ENCODE measurements around the gene SOX11.

- TF ChIP-seq CTCF (IDR thresholded peaks at IDR 0.05) (no peak), POLR2A (IDR thresholded peaks at IDR 0.05) (no peak)
These were observed 27.1 kb upstream of the SOX11 start for GRCh38 chr2:5665066-5665465.

Data from ovary (tissue), 3 donors.